ENCODE measurements around the gene SYT7. TPM values are rescaled to one million over a fixed set of nuclear protein-coding genes. Genes with fewer than 3 reads are reported as not detected.

The SYT7 gene
- total RNA-seq, 2 donors from 2014 or later: 2.0 to 3.4 TPM

DNA sequence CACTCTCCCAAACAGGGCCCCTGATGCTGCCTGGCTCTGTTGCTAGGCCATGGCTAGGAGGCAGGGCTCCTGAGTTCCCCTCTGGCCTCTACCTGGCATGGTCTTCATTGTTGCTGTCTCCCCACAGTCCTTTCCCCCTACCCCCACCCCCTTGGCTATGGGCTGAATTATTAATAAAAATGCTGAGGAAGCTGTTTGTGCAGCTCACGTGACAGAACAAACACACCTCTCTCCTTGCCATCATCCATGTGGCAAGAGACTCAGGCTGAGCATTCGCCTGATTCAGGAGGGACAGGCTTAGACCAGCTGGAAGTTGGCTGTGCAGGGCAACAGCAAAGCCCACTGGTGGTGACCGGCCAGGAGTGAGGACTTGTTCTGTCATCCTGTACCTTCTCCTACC is 4.2 kb upstream of the SYT7 start:
- Histone ChIP-seq H3K9me3 (ENCODE audit: control insufficient read depth, low read length) (no peaks in the 10 kb centered on the region), H3K4me1 (ENCODE audit: control insufficient read depth, insufficient read depth, low read length) (peaks cover 4% of the 10 kb centered on the region), H3K9ac (ENCODE audit: extremely low read depth, low read length, poor library complexity, severe bottlenecking) (no peak overlapping the region), H3K27me3 (ENCODE audit: control insufficient read depth, insufficient read depth, low read length, poor library complexity, severe bottlenecking) (peaks cover 80% of the 10 kb centered on the region), H3K27ac (ENCODE audit: low read depth, low read length) (no peak overlapping the region), H3K36me3 (ENCODE audit: control insufficient read depth, insufficient read depth, low read length) (no peaks in the 10 kb centered on the region), H3K4me3 (ENCODE audit: low read length) (no peak overlapping the region)
- Mint-ChIP-seq H3K4me1 (peaks cover 11% of the 10 kb centered on the region), H3K27me3 (ENCODE audit: insufficient read depth) (peaks cover 79% of the 10 kb centered on the region), H3K9me3 (no peaks in the 10 kb centered on the region), H3K36me3 (ENCODE audit: low read depth) (no peaks in the 10 kb centered on the region), H3K27ac (no peak overlapping the region), H3K4me3 (no peak overlapping the region)
- DNase-seq: no peak
- WGBS, 2 experiments (ENCODE audit: insufficient coverage in 1 of 2, insufficient read length in 1 of 2): 67 to 77% methylated on average over 1 to 3 of the region's 3 CpGs
- no peak for TF ChIP-seq CTCF (conservative IDR thresholded peaks at IDR 0.05)

DNA sequence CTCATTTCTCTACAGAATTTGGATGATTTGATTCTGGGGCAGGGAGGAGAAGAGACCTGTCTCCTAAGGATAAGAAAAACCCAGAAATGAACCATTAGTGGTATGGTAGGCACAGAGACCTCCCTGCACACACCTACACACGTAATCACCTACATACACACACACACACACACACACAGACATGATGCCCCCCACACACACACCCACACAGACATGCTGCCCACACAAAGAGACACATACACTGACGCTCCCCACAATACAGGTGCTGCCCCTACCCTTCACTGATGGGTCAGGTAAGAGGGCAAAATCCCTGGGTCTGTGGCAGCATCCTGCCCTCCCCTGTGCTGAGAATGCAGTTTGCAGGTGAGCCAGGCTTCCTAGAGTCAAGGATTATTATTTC is 1.1 kb upstream of the SYT7 start:
- TF ChIP-seq CTCF (conservative IDR thresholded peaks at IDR 0.05): no peak
- H3K4me1 ChIP-seq (ENCODE audit: control insufficient read depth, insufficient read depth, low read length): no peaks in the 10 kb centered on the region
- H3K9ac ChIP-seq (ENCODE audit: extremely low read depth, low read length, poor library complexity, severe bottlenecking): no peak overlapping the region
- H3K9me3 ChIP-seq (ENCODE audit: control insufficient read depth, low read length): no peaks in the 10 kb centered on the region
- no peak overlapping the region for H3K4me3 ChIP-seq (ENCODE audit: low read length)
- Mint-ChIP-seq H3K27me3 (ENCODE audit: insufficient read depth) (peaks cover 75% of the 10 kb centered on the region), H3K4me3 (peak overlapping the region; percentile 49), H3K27ac (no peak overlapping the region), H3K36me3 (ENCODE audit: low read depth) (no peaks in the 10 kb centered on the region), H3K9me3 (no peaks in the 10 kb centered on the region), H3K4me1 (peaks cover 12% of the 10 kb centered on the region)
- DNase-seq: no peak
- H3K27me3 ChIP-seq (ENCODE audit: control insufficient read depth, insufficient read depth, low read length, poor library complexity, severe bottlenecking): peaks cover 65% of the 10 kb centered on the region
- no peaks in the 10 kb centered on the region for H3K36me3 ChIP-seq (ENCODE audit: control insufficient read depth, insufficient read depth, low read length)
- 76% methylated on average over 2 of the region's 2 CpGs; no CpG with 5 or more reads in 1 of the 2 experiments for WGBS, 2 experiments (ENCODE audit: insufficient coverage in 1 of 2, insufficient read length in 1 of 2)
- H3K27ac ChIP-seq (ENCODE audit: low read depth, low read length): no peak overlapping the region

- Mint-ChIP-seq H3K27me3 (ENCODE audit: insufficient read depth) (peaks cover 60% of the 10 kb centered on the region), H3K4me3 (peak overlapping the region; percentile 49), H3K9me3 (no peaks in the 10 kb centered on the region), H3K27ac (no peak overlapping the region), H3K36me3 (ENCODE audit: low read depth) (no peaks in the 10 kb centered on the region), H3K4me1 (peaks cover 8% of the 10 kb centered on the region)
- Histone ChIP-seq H3K36me3 (ENCODE audit: control insufficient read depth, insufficient read depth, low read length) (no peaks in the 10 kb centered on the region), H3K4me1 (ENCODE audit: control insufficient read depth, insufficient read depth, low read length) (no peaks in the 10 kb centered on the region), H3K27ac (ENCODE audit: low read depth, low read length) (no peak overlapping the region), H3K4me3 (ENCODE audit: low read length) (peak overlapping the region; percentile 65), H3K9ac (ENCODE audit: extremely low read depth, low read length, poor library complexity, severe bottlenecking) (no peak overlapping the region), H3K9me3 (ENCODE audit: control insufficient read depth, low read length) (no peaks in the 10 kb centered on the region), H3K27me3 (ENCODE audit: control insufficient read depth, insufficient read depth, low read length, poor library complexity, severe bottlenecking) (peaks cover 49% of the 10 kb centered on the region)
- TF ChIP-seq CTCF (conservative IDR thresholded peaks at IDR 0.05): peak; percentile 46
- peak; percentile 69 for DNase-seq
- WGBS, 2 experiments (ENCODE audit: insufficient coverage in 1 of 2, insufficient read length in 1 of 2): 3 to 4% methylated on average over 33 to 60 of the region's 60 CpGs
These were observed 496 bp downstream of the SYT7 start for GRCh38 chr11:61580271-61580888.

Data from endodermal cell (in vitro differentiated cells).